CD4-positive, alpha-beta T cell treated with Interleukin-1 beta for 1 hour (primary cell): Measurements from ENCODE around the gene GTPBP4.

Source experiments
- DNase-seq, 2 donors: peaks; one replicate each; pipeline ENCODE4 v3.0.0-alpha.2; 2020 to 2022

GTPBP4 gene

GRCh38 chr10:968546-969199 lies 19.6 kb upstream of the GTPBP4 start:
- no peak for DNase-seq

GRCh38 chr10:969473-970150 lies 18.6 kb upstream of the GTPBP4 start:
- no peak for DNase-seq

GRCh38 chr10:970311-971149 lies 17.7 kb upstream of the GTPBP4 start:
- DNase-seq: no peak

- DNase-seq: peak in 1 of 2 donors; percentile 5
Observed at GRCh38 chr10:971150-971542, 17.1 kb upstream of the GTPBP4 start.

- DNase-seq: no peak
Observed at GRCh38 chr10:971613-972012, 16.6 kb upstream of the GTPBP4 start.

- DNase-seq: no peak
Observed at GRCh38 chr10:972763-973162, 15.5 kb upstream of the GTPBP4 start.

- DNase-seq: no peak
Observed at GRCh38 chr10:974038-974784, 14.0 kb upstream of the GTPBP4 start.

- no peak for DNase-seq
Observed at GRCh38 chr10:974785-975074, 13.5 kb upstream of the GTPBP4 start.

- no peak for DNase-seq
Observed at GRCh38 chr10:976316-976715, 11.9 kb upstream of the GTPBP4 start.

GRCh38 chr10:978826-979421 lies 9.3 kb upstream of the GTPBP4 start:
- DNase-seq: no peak

GRCh38 chr10:980468-981093 lies 7.7 kb upstream of the GTPBP4 start:
- no peak for DNase-seq

- DNase-seq: no peak
Observed at GRCh38 chr10:983401-983800, 4.8 kb upstream of the GTPBP4 start.

GRCh38 chr10:983971-984655 lies 4.1 kb upstream of the GTPBP4 start:
- DNase-seq: no peak

GRCh38 chr10:985361-985760 lies 2.9 kb upstream of the GTPBP4 start:
- no peak for DNase-seq

- DNase-seq: no peak
Observed at GRCh38 chr10:986137-986825, 2.0 kb upstream of the GTPBP4 start.

- no peak for DNase-seq
Observed at GRCh38 chr10:986881-987619, 1.2 kb upstream of the GTPBP4 start.

- DNase-seq: no peak
Observed at GRCh38 chr10:987620-987869, 689 bp upstream of the GTPBP4 start.

- DNase-seq: no peak
Observed at GRCh38 chr10:988667-989545, 672 bp downstream of the GTPBP4 start.

GRCh38 chr10:990808-991207 lies 2.6 kb downstream of the GTPBP4 start:
- DNase-seq: no peak

GRCh38 chr10:992467-992866 lies 4.2 kb downstream of the GTPBP4 start:
- DNase-seq: no peak
